ENCODE results near the gene ARID2. TPM values are rescaled to one million over a fixed set of nuclear protein-coding genes. Genes with fewer than 3 reads are reported as not detected.

Gene ARID2
- total and polyA plus RNA-seq, 2 experiments from 2014 or later: 26.5 to 54.9 TPM

- TF ChIP-seq ETS1 (IDR thresholded peaks at IDR 0.05) (no peak), STAT1 (IDR thresholded peaks at IDR 0.05; ENCODE audit: unreplicated experiment) (no peak), JUNB (IDR thresholded peaks at IDR 0.05; ENCODE audit: unreplicated experiment) (no peak), CREB1 (CRISPR knock-in tag; IDR thresholded peaks at IDR 0.05; ENCODE audit: low read depth) (no peak)
- no peaks in the 10 kb centered on the region for H3K27me3 ChIP-seq (ENCODE audit: insufficient read depth)
- H3K9me2 ChIP-seq (ENCODE audit: insufficient read depth): no peaks in the 10 kb centered on the region
- no peak overlapping the region for H3K4me3 ChIP-seq
- Mint-ChIP-seq H3K4me3 (no peak overlapping the region), H3K27me3 (ENCODE audit: insufficient read depth, low read depth, poor library complexity) (peaks cover 2% of the 10 kb centered on the region), H3K27ac (no peak overlapping the region), H3K4me1 (no peaks in the 10 kb centered on the region), H3K9me3 (peaks cover 3% of the 10 kb centered on the region; the same call in 1 of the 3 replicates), H3K36me3 (ENCODE audit: low read depth) (peaks cover 60% of the 10 kb centered on the region)
- no peak overlapping the region for H3K4me2 ChIP-seq
- H3K27ac ChIP-seq (ENCODE audit: low read depth): no peak overlapping the region
- no peak for ATAC-seq
- 0 out of 2 replicates have a peak, but pooled peaks cover 3% of the 10 kb centered on the region for H3K79me2 ChIP-seq (replicated peaks; ENCODE audit: insufficient read depth)
- H3K4me1 ChIP-seq (ENCODE audit: insufficient read depth): no peaks in the 10 kb centered on the region
- peaks cover 3% of the 10 kb centered on the region; the same call in 1 of the 2 replicates for H3K36me3 ChIP-seq (ENCODE audit: insufficient read depth)
- H4K20me1 ChIP-seq (replicated peaks; ENCODE audit: insufficient read depth): no peaks in the 10 kb centered on the region
- no peak overlapping the region for H2AFZ ChIP-seq
- H3F3A ChIP-seq (replicated peaks; ENCODE audit: low read depth): no peaks in the 10 kb centered on the region
- DNase-seq (ENCODE audit: low spot score): no peak
Observed at GRCh38 chr12:45872446-45872845, 142.9 kb downstream of the ARID2 start.

GRCh38 chr12:45877069-45877468 lies 147.6 kb downstream of the ARID2 start:
- H3K9me3 Mint-ChIP-seq: peaks cover 3% of the 10 kb centered on the region; the same call in 1 of the 3 replicates
- H3K27me3 ChIP-seq (ENCODE audit: insufficient read depth): no peaks in the 10 kb centered on the region
- H3K27ac Mint-ChIP-seq: no peak overlapping the region
- no peak overlapping the region for H3K4me3 Mint-ChIP-seq
- peaks cover 62% of the 10 kb centered on the region for H3K36me3 Mint-ChIP-seq (ENCODE audit: low read depth)
- H3K27me3 Mint-ChIP-seq (ENCODE audit: insufficient read depth, low read depth, poor library complexity): peaks cover 3% of the 10 kb centered on the region
- no peaks in the 10 kb centered on the region for H4K20me1 ChIP-seq (replicated peaks; ENCODE audit: insufficient read depth)
- H3K4me1 ChIP-seq (ENCODE audit: insufficient read depth): peaks cover 5% of the 10 kb centered on the region; the same call in 1 of the 2 replicates
- H3K36me3 ChIP-seq (ENCODE audit: insufficient read depth): no peaks in the 10 kb centered on the region; the same call in 1 of the 2 replicates
- H3K4me3 ChIP-seq: no peak overlapping the region
- no peaks in the 10 kb centered on the region for H3K79me2 ChIP-seq (replicated peaks; ENCODE audit: insufficient read depth)
- no peak overlapping the region for H3K27ac ChIP-seq (ENCODE audit: low read depth)
- no peak overlapping the region for H2AFZ ChIP-seq
- ATAC-seq: no peak
- DNase-seq (ENCODE audit: low spot score): no peak
- no peaks in the 10 kb centered on the region for H3K9me2 ChIP-seq (ENCODE audit: insufficient read depth)
- no peaks in the 10 kb centered on the region for H3F3A ChIP-seq (replicated peaks; ENCODE audit: low read depth)
- no peak overlapping the region for H3K4me2 ChIP-seq
- H3K4me1 Mint-ChIP-seq: peaks cover 12% of the 10 kb centered on the region
- no peak for TF ChIP-seq REST (IDR thresholded peaks at IDR 0.05; ENCODE audit: unreplicated experiment)
- TF ChIP-seq ZNF114 (CRISPR knock-in tag; IDR thresholded peaks at IDR 0.05): no peak
- no peak for TF ChIP-seq ETS1 (IDR thresholded peaks at IDR 0.05)
- TF ChIP-seq POLR2AphosphoS5 (IDR thresholded peaks at IDR 0.05; ENCODE audit: low read depth): no peak
- TF ChIP-seq STAT1 (IDR thresholded peaks at IDR 0.05; ENCODE audit: unreplicated experiment): no peak
- no peak for TF ChIP-seq CTCF (conservative IDR thresholded peaks at IDR 0.05; ENCODE audit: low read depth in 2 of 2)
- TF ChIP-seq ZNF331 (CRISPR knock-in tag; IDR thresholded peaks at IDR 0.05; ENCODE audit: low read depth): no peak
- TF ChIP-seq JUNB (IDR thresholded peaks at IDR 0.05; ENCODE audit: unreplicated experiment): no peak
- TF ChIP-seq EZH2phosphoT487 (IDR thresholded peaks at IDR 0.05; ENCODE audit: unreplicated experiment): no peak
- no peak for TF ChIP-seq CREB1 (CRISPR knock-in tag; IDR thresholded peaks at IDR 0.05; ENCODE audit: low read depth)
- TF ChIP-seq EZH2 (IDR thresholded peaks at IDR 0.05; ENCODE audit: low read depth, unreplicated experiment): no peak
